GM18873 (cell line): ENCODE data around the gene FANCB.

Source experiments
- ATAC-seq: cut with Tn5 transposase; IDR thresholded peaks from one replicate; pipeline ENCODE4 v1.9.1; 2021; ENCODE audit warnings: mild to moderate bottlenecking, moderate library complexity, moderate number of reproducible peaks; ENCODE audit not compliant: unreplicated experiment, low FRiP score

Gene FANCB

DNA sequence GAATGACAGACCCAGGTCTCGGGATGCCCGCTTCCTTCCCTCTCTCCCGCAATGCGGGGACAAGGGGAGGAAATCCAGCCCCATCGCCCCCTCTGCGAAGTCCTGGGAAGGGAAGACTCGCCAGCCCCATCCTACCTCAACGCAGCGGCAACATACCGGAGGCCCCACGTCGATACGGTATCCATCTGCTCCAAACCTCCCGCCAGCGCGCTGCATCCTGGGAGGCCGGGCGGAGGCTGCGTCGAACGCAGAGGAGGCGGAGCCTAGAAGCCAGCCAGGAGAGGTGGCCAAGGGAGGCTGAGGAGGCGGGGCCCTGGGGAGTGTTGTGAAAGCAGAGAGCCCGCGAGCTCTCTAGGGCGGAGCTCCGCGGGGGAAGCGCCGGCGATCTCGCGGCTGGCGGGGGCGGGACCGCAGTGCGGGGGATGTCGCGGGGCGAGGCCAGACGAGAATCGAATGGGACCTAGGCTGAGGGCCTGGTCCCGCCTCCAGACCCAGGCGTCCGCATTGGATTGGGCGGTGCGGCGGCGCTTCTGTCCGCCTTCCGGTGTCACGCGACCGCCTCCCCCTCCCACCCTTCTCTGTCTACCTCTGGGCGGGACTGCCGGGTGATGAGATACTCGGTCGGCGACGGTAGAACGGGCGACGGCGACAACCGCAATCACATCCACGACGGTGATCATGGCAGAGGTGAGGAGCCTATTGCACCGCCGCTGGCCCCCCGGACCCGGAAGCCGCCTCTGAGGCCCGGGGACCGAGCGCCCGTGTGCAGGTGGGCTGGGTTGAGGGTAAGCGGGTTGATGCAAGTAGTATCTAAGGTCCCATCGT lies at the start of gene FANCB, which contains the start of gene MOSPD2:
FANCB (minus strand) TSS at position 219 of the 825 bp plus-strand sequence. CDS start 7,559 bp downstream, outside the sequence.
MOSPD2 (plus strand) TSS at position 571 of the 825 bp plus-strand sequence; CDS start at position 679, 108 bp downstream.
- ATAC-seq: peak; percentile 95

DNA sequence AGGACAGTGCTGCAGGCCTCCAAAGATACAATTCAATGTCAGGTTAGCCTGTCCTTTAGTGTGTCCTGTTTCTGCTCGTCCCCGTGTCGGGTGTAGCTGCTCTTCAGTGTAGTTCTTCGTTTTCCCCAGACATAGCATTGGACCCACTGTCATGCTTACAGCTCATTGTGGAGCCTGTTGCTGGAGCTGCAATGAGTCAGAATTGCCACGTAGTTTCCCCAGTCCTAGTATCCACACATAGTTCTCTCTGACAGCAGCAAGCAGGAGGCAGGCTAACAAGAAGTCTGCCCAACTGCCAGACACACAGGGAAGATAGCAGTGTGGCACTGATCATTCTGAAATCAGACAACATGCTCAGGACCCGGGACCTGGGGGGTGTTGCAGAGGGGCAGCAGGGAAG lies 49.6 kb upstream of the FANCB start:
- no peak for ATAC-seq

DNA sequence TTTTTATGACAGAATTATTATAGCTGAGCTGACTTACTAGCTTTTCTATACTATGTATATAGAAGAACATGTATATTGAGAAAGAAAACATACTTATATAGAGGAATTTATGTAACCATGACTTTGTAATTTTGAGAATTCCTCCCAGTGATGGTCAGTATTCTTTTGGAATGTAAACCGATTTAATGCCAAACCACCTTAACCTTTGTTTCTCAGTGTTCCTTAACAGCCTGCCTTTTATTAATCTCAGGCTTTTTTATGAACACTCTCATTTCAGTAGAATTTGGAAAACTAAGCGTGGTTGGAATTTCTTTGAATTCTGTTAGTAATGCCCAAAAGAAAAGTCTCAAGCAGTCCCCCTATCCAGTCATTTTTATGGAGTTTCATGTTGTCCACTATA lies 47.3 kb upstream of the FANCB start:
- ATAC-seq: no peak

DNA sequence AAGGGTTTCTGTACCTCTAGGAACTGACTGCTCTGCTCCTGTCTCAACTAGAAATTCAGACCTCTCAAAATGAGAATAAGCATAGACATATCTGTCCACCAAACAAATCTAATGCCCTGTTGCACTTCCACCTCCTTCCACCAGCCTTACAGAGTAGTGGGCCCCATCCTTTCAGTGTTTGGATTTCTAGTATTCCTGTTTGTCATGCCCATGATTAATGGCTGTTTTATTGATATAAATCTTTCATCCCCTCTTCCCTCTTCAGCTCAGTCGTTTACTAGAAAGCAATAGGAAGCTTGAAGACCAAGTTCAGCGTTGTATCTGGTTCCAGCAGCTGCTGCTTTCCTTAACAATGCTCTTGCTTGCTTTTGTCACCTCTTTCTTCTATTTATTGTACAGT lies 46.5 kb upstream of the FANCB start:
- ATAC-seq: no peak

DNA sequence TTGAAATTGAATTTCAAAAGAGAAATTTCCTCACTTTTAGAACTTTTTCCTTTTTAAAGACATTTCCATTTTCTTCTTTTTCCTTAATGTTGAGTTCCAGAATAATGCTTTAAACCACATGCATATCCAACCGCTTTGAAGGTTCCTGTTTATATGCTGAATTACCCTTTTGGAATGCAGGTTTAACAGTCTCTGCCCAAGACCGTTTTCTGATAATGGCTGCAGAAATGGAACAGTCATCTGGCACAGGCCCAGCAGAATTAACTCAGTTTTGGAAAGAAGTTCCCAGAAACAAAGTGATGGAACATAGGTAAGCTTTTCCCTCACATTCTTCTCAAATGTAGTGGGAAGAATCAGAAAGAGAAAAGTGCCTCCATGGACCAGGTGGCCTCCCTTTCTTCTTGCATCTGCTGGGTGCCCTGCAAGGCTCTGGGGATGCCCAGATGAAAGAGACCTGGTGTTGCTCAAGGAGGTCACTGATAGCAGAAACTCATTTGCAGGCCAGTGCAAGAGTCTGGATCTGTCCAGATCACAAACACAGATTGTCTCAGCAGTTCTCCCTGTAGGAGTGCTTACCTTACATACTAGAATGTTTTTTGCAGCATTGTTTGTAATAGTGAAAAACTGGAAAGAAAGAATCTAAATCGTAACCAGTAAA lies 43.3 kb upstream of the FANCB start:
- ATAC-seq: no peak

DNA sequence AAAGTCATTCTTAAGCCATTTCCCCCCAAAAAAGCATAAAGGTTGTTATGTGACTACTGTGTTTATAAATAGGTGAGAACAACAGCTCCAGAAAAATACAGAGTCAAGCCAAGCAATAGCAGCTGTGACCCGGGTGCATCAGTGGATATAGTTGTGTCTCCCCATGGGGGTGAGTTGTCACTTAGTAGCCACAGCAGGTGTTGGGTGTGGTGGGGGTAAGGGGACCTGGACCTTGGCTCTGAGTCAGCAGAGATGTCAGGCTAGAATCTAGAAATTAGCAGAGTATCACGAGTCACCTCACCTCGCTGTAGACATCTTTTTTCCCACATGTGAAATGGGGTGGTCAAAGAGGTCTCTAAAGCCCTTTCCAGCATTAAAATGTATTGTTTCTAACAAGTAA lies 42.7 kb upstream of the FANCB start:
- ATAC-seq: no peak

DNA sequence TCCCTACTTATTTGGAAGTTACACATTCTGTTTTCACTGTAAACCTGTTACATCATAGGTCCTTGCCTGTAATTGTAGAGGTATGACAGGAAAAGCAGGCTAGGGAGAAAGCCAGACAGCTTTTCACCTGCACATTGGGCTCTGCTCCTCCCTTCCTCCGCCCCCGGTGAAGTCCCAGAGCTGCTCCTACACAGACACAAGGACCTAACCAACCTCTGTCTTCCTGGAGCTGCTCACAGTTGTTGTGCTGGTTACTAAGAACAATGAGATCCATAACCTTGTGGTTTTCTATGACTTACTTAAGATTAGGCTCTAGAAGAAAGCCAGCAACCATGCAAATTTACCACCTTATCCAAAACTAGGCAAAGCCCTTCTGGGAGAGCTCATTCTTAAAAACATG lies 40.4 kb upstream of the FANCB start:
- no peak for ATAC-seq

DNA sequence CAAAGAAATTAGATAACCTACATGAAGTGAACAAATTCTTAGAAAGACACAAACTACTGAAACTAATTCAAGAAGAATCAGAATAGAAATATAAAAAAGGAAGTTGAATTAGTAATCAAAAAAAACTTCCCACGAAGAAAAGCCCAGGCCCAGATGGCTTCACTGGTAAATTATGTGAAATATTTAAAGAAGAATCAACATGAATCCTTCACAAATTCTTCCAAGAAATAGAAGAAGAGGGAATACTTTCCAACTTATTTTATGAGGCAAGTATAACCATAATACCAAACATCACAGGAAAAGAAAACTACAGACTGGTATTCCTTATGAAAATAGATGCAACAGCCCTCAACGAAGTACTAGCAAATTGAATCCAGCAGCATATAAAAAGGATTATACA lies 31.0 kb upstream of the FANCB start:
- ATAC-seq: no peak

DNA sequence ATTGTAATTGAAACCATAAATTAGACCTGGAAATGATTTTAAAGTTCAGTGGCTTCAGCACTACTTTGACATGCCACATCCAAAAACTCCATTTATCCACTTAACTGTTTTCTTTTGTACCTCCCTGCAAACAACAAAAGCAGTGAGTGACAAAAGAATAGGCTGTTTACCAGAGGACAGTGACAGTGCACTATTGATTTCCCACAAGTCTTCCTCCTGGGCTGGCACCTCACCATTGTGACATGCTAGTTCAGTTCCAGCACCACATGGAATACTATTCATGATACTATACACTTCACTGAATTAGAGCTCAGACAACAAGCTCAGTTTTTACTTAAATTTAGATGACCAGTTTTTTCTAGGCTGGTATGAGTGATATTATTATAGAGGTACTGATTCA lies 29.7 kb upstream of the FANCB start:
- ATAC-seq: no peak

DNA sequence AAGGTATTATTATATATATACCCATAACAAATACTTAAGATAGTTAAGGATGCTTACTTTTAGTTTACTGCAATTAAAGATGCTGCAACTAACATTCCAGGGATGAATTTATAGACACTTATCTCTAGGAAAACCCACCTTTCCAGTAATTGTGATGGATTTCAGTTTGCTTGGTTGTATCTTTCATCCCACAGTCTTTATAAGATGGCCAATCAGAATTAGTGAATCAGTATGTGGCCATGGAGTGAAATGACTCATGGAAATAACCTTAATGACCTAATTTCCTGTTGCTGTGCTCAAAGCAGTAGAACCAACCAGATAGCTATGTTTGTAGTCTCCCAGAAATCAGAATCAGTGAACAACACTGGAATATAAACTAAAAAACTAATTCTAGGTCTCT lies 26.7 kb upstream of the FANCB start:
- peak; percentile 97 for ATAC-seq

DNA sequence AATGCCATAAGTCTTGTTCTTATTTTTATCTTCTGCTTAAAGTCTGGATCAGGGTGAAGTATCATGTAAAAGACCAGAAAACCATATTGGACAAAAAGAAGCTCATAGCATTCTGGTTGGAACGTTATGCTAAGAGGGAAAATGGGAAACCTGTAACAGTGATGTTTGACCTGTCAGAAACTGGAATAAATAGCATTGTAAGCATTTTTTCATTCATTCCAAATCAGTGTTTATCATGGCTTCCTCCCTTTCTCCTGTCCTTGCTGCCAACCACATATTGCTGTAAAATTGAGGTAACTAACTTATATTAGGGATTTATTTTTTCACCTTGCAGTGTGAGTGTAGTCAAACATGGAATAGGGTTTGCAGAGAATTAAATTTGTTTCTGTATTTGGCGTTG lies 24.2 kb upstream of the FANCB start:
- no peak for ATAC-seq

DNA sequence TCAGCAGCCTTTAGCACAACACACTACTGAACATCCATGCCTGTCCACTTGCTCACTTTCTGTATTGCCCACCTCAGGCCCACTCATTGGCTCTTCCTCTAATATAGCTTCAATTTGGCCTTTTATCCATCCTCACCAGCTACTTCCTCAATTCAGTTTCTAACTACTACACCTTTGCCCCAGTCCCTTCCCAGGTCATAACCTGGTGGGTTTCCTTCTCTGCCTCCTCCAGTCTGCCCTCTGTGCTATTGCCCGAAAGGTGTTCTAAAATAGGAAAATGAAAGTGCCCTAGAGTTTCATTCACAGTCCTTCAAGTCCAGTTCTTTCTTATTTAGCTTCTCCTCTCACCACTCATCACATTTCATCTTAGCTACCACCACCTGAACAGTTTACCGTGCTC lies 23.4 kb upstream of the FANCB start:
- no peak for ATAC-seq

DNA sequence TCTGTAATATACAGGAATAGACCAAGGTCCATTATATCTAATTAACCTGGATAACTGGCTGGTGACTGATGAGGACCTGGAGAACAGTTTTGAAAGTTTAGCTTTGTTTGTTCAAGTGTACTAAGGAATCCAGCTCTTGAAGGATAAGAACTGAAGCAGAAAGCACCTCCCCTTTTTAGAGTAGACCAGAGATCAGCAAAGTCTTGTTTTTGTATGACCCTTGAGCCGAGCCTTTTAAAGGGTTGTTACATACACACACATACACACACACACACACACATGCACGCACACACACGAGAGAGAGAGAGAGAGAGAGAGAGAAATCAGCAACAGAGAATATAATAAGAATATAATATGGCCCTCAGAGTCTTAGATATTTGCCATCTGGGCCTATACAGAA lies 13.4 kb upstream of the FANCB start:
- no peak for ATAC-seq

DNA sequence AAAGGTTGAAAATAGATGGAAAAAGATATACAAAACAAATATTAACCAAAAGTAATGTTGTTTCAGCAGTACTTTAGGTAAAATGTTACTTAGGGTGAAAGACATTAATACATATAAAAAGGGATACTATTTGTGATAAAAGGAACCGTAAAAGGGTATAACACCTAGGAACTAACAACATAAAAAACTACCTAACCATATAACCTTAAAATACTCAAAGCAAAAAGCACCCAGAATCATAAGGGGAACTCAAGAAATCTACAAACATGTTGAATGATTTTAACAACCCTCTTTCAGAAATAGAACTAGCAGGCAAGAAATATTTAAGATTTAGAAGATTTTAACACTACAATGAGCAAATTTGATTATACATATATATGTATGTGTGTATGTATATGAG lies 11.8 kb upstream of the FANCB start:
- ATAC-seq: no peak

DNA sequence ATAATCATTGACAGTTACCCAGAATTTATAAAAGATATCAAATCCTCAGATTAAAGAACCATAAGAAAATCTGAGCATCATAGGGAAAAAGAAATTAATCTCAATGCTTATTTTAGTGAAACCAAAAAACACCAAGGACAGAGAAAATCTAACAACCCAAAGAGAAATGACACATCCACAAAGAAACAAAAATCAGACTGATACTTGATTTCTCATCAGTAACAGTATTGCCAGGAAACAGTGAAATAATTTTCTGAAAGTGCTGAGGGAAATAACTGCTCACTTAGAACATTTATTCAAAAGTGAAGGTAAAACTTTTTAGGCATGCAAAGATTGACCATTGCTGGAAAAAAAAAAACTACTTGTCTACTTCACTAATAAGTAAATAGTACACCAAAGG lies 11.0 kb upstream of the FANCB start:
- ATAC-seq: no peak

DNA sequence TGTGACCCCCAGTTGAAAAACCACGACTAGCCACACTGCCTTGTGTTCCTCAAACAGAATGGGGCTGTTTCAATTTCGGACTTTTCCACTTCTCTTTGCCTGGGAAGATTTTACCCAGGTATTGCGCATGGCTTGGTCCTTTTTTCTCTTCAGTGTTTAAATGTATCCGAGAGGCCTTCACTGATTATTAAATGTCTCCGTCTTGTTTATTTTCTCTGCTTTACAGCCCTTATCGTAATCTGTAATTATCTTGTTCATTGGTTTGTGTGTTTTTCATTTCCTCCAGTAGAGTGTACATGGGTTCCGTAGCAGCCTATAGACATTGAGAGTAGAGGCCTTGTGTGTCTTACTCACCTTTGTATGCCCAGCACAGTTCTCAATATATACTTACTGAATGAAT lies 2.8 kb upstream of the FANCB start:
- ATAC-seq: no peak

DNA sequence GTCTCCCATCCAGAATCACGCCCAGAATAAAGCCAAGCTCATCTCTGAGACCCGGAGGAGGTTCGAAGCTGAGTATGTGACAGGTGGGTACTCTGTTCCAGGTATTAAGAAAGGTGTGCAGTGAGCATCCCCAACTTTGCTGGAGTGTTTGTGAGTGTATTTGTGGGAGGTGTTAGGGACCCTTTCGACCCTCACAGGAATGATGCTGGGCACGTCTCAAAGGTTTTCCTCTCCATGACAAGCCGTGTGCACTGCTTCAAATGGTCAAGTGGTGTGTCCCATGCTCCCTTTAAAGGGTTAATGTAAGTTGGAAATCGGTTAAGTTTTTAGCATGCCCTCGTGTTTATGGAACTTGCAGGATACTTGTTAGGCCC lies 794 bp upstream of the FANCB start:
- ATAC-seq: no peak

DNA sequence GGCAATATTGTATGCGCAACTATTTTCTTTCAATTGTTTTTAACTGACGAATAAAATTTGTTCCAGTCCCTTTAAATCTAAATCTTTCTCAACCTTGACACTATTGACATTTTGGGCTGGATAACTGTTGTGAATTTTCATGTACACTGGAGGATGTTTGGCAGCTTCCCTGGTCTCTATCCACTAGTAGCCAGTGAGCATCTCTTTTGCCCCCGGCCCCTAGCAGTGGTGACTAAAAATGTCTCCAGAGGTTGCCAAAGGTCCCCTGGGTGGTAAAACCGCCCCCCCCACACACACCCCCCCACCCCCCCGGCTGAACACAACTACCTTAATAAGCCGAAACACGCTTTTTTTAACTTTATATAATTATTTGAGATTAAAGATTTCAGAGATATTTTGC lies 514 bp downstream of the FANCB start:
- no peak for ATAC-seq

DNA sequence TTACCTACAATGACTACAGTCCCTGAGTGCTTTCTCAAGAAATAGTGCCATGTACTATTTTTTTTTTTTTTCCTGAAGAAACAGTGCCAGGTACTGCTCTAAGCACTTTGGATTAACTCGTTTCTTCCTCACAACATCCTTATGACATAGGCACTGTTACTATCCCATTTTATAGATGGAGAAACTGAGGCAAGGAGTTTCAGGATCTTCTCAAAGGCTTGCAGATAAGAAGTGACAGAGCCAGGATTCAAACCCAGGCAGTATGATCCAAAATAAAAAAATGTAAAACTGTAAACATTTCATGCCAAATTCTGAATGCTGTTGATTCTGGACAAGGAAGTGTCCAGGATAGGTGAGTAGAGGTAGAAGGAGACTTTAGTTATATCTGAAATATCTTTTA lies 1.1 kb downstream of the FANCB start:
- ATAC-seq: no peak

DNA sequence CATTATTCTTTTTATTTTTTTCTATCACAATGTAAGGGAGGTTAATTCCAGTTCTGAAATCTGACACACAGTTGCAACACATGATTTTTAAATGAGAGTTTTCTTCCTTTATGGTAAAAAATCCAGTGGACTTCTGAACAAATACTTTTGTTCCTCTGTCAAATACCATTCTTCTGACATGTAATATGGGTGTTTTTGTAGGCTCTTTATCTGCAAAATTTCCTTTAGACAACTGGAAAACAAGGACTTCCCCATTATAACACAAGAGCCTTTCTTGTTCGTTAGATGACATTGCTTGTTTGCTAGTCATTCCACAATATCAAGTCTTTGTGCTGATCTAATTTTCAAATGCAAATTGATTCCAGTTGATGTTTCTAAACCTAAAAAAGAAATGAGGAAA lies 7.7 kb downstream of the FANCB start:
- ATAC-seq: no peak

DNA sequence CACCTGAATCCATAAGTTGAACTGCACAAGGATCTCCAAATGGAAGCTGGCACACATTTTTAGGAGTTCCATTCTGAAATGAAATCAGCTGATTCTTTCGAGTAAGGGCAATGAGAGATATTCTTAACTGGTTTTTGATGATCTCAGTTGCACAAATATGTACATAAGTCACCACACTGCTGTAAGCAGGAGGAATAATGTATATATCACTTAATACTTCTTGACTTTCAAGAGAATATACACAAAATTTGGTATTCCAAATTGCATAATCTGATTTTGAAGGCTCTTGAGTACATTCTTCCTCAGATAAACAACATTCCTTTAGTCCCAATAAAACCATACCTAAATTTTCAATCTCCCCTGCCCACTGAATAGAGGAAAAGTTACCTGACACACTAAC lies 8.2 kb downstream of the FANCB start:
- ATAC-seq: no peak

DNA sequence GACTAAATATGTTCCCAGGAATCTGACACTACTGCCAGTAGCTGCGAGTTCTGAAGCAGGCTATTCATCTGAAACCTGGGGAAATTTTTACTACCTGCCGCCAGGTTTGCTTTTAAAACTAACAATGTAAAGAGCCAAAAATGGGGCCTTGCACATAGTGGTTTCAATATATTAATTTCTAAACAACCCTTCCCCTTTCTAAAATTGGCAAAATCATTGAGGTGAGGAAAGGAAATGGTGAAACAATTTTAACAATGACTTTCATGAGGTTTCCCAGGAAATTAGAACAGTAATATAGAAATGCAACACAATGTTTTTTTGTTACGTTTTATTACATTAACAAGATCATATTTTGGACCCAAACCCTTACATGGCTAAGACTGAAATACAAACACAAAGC lies 21.3 kb downstream of the FANCB start:
- ATAC-seq: no peak
